Anterior cingulate cortex (tissue), 58 donors: ENCODE data around the gene IL17RC.
A peak's percentile ranks its signal among the peaks of the same experiment; 100 is the strongest.
"Not testable (repeated sequence)": the region's sequence is repeated elsewhere in the genome, so short reads cannot be mapped to it uniquely, and the experiment has no call there.

ENCODE experiments used
- DNase-seq, 58 donors: peaks; one replicate each; lab custom pipeline; 2025; lab: John Stamatoyannopoulos, UW

IL17RC gene, protein sequence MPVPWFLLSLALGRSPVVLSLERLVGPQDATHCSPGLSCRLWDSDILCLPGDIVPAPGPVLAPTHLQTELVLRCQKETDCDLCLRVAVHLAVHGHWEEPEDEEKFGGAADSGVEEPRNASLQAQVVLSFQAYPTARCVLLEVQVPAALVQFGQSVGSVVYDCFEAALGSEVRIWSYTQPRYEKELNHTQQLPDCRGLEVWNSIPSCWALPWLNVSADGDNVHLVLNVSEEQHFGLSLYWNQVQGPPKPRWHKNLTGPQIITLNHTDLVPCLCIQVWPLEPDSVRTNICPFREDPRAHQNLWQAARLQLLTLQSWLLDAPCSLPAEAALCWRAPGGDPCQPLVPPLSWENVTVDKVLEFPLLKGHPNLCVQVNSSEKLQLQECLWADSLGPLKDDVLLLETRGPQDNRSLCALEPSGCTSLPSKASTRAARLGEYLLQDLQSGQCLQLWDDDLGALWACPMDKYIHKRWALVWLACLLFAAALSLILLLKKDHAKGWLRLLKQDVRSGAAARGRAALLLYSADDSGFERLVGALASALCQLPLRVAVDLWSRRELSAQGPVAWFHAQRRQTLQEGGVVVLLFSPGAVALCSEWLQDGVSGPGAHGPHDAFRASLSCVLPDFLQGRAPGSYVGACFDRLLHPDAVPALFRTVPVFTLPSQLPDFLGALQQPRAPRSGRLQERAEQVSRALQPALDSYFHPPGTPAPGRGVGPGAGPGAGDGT

DNA sequence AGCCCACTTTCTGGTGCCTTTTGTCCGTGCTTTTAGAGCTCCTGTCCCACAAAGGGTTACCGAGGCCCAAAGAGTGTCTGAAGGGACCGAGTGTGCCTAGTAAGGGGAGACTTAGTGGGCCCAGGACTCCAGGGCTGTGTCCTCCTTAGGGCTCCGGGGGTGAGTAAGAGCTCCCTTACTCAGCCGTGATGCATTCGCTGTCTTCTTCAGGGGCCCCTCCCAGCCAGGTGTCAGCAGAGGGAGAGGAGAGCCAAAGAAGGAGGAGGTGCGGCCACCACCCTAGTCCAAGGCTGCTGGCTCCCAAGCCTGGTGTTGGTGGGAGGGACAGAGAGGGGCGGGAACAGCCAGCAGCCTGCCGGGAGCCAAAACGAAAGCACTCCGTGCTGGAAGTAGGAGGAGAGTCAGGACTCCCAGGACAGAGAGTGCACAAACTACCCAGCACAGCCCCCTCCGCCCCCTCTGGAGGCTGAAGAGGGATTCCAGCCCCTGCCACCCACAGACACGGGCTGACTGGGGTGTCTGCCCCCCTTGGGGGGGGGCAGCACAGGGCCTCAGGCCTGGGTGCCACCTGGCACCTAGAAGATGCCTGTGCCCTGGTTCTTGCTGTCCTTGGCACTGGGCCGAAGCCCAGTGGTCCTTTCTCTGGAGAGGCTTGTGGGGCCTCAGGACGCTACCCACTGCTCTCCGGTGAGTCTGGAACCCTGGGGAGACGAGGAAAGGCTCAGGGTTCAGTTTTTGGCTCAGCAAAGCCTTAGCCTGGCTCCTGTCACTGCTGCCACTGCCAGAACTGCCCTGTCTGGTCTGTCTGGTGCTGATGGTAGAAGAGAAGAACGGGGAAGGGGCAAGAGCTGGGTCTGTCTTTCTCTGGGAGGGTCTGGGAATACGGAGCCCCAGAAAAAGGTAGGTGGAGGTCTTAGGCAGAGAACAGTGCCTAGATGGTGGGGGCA lies at the start of gene IL17RC:
Gene IL17RC, plus strand, starts transcription at position 365 of the 947 bp plus-strand sequence. Its CDS starts 218 bp downstream, at position 583.
- peak in 54 of 58 donors; percentile 11 to 87 (median 52) for DNase-seq

DNA sequence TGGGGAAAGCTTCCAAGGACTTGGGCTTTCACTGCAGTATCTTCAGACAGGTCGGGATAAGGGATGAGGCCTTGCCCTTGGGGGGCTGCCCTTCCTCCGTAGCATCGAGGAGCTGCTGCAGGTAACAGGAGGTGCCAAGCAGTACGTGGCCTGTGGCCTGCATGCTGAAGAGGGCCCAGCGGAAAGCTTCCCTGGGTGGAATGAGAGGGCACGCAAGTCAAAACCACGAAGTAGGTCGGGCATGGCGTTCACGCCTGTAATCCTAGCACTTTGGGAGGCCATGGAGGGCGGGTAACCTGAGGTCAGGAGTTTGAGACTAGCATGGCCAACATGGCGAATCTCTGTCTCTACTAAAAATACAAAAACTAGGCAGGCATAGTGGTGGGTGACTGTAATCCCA lies 49.8 kb upstream of the IL17RC start:
- DNase-seq = no peak

DNA sequence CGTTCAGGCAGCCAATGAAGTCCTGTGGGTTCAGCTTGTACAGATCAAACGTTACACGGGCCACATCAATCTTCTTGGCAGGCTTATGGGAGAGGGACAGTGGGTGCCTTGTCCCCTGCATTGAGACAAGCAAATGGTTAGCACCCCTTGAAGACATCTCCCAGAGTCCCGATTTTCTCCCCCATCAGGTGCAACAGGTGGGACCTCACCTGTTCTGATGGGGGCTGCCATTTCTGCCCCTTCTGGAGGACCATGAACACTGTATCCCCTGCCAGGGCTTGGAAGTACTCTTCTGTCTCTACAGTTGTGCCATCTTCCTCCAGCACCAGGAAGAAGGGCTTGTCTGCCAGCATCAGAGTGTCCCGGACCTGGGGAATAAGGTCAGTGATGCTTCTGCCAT lies 46.9 kb upstream of the IL17RC start:
- no peak for DNase-seq

DNA sequence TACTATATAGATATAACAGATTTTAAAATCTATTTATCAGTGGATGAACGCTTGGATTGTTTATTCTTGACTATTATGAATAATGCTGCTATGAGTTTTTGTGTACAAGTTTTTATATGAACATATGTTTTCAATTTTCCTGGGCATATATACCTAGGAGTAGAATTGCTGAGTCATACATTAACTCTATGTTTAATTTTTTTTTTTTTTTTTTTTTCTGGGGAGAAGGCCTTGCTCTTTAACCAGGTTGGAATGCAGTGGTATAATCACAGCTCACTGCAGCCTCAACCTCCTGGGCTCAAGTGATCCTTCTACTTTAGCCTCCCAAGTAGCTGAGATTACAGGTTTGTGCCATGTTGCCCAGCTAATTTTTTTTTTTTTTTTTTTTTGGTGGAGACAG lies 45.9 kb upstream of the IL17RC start:
- DNase-seq = no peak

DNA sequence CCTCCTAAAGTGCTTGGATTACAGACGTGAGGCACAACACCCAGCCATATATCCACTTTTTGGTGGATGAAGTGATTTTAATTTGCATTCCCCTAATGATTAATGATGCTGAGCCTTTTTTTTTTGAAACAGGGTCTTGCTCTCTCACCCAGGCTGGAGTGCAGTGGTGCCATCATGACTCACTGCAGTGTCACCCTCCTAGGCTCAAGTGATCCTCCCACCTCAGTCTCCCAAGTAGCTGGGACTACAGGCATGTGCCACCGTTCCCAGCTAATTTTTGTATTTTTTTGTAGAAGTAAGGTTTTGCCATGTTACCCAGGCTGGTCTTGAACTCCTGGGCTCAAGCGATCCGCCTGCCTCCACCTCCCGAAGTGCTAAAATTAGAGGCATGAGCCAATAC lies 44.8 kb upstream of the IL17RC start:
- not testable (repeated sequence) for DNase-seq

DNA sequence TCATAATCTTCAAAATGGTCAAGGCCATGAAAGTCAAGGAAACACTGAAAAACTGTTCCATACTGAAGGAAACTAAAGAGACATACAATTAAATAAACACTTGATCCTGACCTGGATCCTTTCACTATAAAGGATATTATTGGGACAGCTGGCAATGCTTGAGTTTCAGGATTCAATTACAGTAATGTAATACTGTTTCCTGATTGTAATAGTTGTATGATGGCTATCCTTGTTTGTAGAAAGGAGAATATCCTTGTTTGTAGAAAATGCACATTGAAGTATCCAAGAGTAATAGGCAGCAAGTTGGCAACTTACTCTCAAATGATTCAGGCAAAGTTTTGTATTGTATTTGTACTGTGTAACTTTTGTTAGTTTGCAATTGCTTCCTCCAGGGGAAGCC lies 41.5 kb upstream of the IL17RC start:
- DNase-seq = no peak

DNA sequence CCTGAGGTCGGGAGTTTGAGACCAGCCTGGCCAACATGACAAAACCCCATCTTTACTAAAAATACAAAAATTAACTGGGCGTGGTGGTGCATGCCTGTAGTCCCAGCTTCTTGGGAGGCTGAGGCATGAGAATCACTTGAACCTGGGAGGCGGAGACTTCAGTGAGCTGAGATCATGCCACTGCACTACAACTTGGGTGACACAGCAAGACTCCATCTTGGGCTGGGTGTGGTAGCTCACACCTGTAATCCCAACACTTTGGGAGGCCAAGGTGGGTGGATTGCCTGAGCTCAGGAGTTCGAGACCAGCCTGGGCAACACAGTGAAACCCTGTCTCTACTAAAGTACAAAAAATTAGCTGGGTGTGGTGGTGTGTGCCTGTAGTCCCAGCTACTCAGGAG lies 40.6 kb upstream of the IL17RC start:
- not testable (repeated sequence) for DNase-seq

DNA sequence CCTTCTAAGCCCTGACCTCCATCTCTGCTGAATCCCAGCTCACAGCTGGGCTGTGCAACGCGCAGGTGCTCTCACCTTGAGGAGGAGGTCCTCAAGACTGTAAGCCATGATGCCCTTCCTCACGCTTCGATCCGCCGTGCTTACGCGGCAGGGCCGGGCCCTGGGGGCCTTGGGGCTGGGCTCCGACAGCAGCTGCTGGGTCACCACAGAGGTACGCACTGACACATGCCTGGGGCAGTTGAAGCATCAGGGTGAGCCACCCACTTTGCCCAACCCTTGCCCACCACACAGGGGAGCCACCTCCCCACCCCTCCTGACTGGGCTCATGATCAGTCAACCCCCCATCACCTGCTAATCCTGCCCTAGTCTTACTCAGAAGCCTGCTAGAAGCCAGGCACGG lies 39.9 kb upstream of the IL17RC start:
- no peak for DNase-seq

DNA sequence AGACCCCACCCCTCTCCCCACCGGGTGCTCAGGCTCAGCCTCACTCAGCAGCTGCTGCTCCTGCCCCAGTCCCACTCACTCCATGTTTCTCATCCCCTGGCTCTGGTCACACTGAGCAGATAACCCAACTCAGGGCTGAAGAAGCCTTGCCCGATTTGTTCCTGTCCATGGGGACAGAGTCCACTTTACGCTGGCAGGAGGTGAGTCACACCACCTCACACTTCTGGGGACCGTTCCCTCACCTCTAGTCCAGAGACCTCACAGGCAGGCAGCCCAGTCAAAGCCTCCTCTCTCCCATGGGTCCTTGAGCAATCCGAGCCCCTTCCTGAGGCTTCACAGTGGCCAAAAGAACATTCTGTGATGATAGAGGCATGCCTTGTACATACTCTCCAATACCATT lies 38.2 kb upstream of the IL17RC start:
- DNase-seq = no peak

DNA sequence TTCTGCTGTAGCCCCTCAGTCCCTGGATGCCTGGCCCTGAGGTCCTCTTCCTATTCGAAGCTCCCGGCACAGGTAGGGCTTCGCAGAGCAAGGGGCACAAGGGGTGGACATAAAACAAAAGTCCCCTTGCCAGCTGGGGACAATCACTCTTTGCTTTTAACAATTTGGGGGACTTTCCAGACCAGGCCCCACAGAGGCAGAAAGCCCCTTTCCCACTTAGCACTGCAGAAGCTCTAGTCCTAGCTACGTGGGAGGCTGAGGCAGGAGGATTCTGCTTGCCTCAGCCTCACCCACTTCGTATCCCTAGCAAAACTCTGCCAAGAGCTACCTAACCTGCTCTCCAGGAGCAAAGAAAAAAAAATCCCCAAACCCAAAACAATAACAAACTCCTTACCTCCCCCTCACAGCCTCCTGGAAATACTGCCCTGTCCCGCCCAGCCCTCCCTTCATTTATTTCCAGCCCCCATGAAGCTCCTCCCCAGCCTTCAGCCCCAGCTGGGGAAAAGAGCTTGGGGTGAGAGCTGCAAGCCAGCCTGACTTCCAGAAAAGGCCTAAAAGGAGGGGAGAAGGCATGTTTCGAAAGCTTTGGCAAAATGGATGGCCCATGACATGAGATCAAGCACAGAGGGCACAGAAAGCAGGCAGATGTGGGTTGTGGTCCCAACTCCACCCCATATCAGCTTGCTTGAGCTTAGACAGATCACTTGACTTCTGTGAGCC lies 36.9 kb upstream of the IL17RC start, which contains the start of gene CIDEC:
Gene CIDEC, minus strand, starts transcription at position 424 of the 720 bp plus-strand sequence. CDS start 1,767 bp downstream, outside the sequence.
- no peak for DNase-seq

DNA sequence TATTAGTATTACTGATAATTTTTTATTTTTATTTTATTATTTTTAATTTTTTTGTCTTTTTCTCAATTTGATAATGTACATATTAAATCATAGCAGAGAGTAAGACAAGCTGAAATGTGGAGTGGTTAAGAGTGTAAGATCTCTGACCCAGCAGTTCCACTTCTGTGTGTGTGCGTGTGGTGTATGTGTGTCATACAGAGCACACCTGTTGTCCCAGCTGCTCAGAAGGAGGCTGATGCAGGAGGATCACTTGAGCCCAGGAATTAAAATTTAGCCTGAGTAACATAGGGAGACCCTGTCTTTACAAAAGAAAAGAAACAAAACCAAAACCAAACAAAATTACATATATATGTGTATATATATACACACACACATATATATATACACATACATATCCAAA lies 35.5 kb upstream of the IL17RC start:
- DNase-seq = no peak

DNA sequence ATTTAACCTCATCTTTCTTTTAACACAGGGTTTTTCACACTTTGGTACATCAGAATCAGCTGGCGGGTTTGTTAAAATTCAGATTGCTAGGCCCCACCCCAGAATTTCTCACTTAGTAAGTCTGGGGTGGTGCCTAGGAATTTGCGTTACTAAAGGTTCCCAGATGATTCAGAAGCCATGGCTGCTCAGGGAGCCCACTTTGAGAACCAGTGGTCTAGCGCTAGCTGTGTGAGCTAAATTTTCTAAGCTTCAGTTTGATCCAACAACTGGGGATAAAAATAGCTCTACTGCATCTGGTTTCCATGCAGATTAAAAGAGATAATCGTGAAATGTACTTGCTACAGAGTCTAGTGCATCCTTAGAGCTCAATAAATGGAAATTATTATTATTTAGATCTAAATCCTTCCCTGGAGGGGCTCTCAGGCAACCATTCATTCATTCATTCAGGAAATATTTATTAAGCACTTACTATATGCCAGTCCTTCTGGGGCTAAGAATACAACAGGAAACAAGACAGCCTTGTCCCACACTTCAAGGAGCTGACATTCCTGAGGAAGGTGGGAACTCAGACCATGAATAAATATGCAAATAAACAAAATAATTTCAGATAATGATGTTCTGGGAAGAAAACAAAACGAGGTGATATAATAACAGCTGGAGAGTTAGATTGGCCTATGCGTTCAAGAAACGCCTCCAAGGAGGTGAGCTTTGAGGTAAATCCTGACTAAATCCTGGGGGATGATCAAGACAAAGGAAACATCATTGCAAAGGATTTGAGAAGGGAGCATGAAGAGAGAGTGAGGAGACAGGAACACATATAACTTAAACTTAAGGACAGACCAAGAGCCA lies 33.0 kb upstream of the IL17RC start:
- no peak for DNase-seq

DNA sequence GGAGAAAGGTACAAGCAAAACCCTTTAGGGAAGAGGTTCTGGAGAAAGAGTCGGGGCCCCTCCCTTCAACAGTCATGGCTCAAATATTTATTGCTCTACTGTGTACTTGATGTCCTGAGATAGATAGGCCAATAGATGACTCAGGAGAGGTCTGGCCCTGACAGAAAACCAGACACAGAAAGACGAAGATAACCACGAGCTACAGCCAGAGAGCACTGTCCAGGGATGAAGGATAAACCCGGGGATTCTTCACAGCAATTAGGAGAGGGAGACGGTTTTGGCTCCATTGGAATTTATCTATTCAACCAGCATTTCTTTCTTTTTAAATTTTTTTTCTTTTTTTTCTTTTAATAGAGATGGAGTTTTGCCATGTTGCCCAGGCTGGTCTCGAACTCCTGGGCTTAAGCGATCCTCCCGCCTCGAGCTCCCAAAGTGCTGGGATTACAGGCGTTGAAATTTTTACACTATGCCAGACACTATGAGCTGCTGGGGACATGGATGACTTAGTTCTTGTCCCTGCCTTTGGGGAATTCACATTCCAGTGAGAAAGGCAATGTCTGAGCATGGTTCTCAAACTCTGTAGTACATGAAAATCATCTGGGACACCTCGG lies 32.2 kb upstream of the IL17RC start:
- no peak for DNase-seq

DNA sequence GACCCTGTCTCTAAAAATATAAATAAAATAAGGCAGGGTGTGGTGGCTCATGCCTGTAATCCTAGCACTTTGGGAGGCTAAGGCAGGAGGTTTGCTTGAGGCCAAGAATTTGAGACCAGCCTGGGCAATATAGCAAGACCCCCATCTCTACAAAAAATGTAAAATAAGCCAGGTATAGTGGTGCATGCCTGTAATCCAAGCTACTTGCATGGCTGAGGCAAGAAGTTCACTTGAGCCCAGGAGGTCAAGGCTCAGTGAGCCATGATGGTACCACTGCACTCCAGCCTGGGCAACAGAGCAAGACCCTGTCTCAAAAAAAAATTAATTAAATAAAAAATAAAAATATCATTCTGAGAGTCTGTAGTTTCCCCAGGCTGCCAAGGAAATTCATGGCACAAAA lies 30.6 kb upstream of the IL17RC start:
- no peak for DNase-seq

DNA sequence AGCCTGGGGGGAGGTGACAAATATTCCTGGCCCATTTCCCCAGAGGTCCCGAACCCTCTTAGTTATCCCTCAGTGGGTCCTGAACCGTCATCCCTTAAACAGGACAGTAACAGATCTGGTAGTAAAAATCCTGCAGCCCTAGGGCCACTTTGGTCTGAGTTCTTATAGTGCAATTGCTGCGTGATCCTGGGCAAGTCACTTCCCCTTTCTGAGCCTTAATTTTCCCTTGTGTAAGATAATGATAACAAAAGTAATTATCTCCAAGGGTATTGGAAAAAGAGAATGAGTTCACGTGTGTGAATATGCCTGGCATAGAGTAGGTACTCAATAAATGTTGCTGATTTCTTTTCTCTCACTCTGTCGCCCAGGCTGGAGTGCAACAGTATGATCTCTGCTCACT lies 29.4 kb upstream of the IL17RC start:
- no peak for DNase-seq

DNA sequence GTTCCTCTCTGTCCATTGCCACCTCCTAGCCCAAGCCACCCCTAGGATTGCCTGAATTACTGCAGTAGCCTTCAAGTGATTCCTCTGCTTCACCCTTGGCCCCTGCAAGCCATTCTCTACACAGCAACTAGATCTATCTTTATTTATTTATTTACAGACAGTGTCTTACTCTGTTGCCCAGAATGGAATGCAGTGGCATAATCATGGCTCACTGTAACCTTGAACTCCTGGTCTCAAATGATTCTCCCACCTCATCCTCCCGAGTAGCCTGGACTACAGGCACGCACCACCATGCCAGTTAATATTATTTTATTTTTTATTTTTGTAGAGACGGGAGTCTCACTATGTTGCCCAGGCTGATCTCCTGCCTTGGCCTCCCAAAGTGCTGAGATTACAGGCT lies 28.4 kb upstream of the IL17RC start:
- no peak for DNase-seq

DNA sequence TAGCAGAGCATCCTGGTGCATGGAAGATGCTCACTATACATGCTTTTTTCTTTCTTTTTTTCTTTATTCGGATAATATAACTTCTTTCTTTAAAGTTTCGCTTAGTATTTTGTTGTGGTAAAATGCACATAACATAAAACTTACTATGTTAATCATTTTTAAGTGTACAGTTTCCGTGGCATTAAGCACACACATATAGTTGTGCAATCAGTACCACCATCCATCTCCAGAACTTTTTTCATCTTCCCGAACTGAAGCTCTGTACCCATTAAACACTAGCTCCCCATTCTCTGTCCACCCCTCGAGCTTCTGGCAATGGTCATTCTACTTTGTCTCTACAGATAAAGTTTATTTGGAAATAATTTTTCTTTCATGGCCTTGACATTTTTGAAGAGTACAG lies 27.5 kb upstream of the IL17RC start:
- no peak for DNase-seq

DNA sequence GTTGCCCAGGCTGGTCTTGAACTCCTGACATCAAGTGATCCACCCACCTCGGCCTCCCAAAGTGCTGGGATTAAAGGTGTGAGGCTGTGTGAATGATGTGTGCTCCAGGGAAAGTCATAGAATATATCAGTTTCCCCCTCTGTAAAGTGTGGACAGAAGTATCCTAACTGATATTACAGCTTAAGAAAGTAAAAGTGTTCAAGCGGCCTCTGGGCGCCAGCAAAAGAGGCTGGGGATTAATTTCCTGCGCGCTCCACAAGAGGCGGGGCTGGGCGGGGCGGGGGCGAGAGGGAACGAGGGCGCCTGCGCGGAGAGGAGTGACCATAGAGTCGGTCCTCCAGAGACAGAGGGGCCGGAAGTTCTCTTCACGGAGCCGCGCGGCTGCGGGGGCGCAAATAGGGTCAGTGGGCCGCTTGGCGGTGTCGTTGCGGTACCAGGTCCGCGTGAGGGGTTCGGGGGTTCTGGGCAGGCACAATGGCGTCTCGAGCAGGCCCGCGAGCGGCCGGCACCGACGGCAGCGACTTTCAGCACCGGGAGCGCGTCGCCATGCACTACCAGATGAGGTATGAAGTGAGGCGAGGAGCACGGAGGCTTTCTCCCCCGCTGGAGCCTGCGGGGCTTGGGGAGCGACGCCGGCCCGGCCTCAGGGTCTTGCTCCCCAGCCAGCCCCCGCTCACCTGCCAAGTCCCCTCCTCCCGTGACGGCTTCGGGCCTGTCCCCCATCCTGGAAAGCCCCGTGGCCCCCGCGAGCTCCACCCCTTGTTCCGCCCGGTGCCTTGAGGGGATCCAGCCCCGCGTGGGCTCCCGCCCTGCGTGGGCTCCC lies 26.4 kb upstream of the IL17RC start, which contains the start of gene JAGN1:
Gene JAGN1, plus strand, starts transcription at position 362 of the 823 bp plus-strand sequence. Its CDS starts 113 bp downstream, at position 475.
- DNase-seq = peak; percentile 8 to 94 (median 86)
